Pons (tissue), 1 donor: ENCODE measurements around the gene TCL1B.

Experiments used
- DNase-seq: peaks from one replicate; pipeline ENCODE4 v3.0.0-alpha.2; 2016; ENCODE audit warnings: low spot score

Gene TCL1B

DNA sequence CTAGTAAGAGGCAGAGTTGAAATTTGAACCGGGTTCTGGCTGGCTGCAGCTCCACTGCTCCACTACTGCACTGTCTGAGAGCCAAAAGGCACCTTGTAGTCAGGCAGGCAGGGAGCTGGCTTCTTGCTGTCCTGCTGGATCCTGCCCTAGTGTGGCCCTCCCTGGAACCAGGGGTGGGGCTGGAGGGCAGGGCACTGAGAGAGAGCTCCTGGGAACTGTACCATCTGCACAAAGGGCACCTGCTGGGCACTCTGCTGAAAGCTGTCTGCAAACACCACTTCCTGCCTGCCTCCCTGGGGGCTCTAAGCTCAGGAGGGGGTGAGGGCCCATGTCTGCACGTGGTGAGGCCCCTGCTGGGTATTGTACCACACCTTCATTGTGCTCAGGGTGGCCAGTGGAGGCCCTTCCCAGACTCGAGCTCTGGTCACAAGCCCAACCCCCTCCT lies 19.0 kb upstream of the TCL1B start:
- DNase-seq, result no peak

DNA sequence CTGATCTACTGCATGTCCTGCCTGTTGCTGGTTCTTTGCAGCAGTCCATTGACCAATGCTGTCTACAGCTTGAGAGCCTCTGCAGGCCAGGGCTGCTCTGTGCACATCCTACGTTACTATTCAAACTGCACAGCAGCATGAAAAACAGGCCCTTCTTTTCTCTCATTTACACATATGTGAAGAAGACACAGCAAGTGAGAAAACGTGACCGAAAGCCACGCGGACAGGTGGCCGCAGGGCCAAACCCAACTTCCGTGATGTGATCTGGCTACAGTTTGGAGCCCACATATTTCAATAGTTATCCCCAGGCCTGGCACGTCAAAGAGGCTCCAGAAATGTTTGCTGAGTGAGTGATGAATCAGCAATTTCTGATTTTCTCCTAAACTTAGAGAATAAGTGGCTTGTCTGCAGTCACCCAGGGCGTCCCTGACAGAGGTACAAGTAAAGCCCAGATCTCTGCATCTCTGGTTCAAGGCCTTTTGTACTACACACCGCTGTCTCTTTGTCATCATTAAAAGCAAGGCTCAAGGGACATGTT lies 17.9 kb upstream of the TCL1B start:
- no peak for DNase-seq

DNA sequence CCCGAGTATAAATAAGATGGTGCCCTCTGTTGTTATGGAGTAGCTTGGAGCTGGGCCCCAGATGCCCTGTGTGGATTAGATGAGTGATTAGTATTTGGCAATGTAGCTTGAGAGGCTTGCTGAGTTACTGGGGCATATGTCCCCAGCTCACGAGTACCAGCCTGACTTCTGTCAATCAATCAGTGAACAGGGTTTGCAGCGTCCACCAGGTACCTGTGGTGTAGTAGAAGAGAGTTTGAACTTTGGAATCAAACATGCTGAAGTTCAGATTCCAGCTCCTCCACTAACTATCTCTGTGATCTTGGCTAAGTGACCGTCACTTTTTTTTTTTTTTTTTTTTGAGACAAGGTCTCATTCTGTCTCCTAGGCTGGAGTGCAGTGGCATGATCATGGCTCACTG lies 11.6 kb upstream of the TCL1B start:
- no peak for DNase-seq

DNA sequence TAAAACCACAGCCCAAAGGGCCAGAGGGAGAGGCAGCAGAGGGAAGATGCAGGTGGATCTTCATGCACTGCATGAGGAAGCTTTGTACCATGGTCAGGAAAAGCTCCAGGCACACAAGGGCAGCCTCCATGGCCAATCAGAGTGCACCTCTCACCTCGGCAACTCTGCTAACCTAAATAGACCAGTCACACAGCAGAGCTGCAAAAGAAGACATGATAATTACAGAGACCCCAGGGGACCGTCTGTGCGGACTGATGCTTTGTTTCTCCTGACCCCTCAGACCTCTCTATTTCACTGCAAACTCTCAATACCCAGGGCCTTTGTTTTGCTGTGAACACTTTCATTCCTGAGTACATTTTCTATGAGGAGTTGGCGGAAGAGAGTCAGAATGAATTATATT lies 10.7 kb upstream of the TCL1B start:
- DNase-seq, result no peak

DNA sequence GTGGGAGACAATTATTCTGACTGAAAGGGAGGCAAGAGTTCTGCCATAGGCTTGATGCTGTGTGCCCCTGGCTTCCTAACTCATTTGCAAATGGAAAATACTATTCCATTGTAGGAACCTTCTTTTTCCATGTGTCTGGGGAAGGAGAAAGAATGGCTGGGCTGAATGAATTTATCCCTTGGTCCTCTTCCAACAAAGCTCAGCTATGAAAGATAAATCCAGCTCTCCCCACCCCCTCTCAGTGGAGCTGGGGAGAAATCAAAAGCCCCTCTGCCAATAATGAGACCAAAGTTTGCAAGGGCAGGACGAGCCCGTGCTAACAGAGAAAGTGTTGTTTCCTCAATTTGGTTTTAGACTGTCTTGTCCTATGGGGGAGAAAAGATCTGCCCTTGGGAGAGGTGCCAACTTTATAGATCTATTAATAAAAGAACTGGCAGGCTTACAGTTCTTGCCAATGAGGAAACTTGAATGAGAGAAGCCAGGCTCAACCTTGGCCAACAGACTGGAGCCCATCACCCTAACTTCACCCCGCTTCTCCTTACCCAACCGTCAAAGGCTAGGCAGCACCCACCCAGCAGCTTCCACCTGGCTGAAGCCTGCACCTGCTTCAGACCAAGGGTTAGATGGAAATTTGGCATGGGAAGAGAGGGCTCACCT lies 8.9 kb upstream of the TCL1B start:
- DNase-seq, result no peak

DNA sequence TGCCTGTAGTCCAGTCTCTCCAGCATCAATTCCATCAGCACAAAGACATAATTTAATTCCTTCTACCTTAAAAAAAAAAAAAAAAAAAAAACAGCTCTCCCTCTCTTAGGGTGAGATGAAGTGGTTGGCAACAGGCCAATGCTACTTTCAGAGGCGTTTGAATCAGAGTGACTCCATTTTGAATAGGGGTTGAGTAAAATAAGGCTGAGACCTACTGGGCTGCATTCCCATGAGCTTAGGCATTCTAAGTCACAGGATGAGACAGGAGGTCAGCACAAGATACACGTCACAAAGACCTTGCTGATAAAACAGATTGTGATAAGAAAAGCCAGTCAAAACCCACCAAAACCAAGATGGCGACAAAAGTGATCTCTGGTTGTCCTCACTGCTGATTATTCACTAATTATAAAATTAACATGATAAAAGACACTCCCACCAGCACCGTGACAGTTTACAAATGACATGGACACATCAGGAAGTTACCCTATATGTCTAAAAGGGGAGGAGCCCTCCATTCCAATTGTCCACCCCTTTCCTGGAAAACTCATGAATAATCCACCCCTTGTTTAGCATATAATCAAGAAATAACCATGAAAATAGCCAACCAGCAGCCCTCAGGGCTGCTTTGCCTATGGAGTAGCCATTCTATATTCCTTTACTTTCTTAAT lies 6.9 kb upstream of the TCL1B start:
- no peak for DNase-seq

DNA sequence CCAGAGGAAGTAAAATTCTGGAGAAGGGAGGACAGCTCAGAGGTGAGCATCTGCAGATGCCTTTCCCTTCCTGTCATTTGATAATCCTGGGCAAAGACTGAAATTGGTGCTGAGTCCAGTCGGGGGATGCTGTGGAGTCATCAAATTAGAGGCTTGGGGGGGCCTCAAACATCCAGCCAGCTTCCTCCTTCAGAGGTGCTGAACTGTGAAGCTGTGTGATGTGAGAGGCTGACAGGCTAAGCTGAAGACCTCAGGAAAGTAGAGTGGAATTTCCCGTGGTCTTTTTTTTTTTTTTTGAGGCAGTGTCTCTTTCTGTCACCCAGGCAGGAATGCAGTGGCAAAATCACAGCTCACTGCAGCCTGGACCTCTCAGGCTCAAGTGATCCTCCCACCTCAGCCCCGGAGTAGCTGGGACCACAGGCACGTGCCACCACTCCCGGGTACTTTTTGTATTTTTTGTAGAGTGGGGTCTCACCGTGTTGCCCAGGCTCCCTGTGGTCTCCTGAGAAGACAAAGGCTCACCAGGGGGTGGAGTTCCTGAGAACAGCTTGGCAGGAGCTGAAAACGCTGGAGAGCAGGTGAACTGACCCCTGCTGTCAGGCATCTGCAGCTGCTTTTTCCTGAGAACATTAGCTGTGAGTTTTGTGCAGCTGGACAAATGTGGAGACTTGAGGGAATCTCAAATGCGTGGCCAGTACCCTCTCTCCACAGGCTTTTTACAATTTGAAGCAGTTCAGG lies 6.1 kb upstream of the TCL1B start:
- DNase-seq, result no peak

DNA sequence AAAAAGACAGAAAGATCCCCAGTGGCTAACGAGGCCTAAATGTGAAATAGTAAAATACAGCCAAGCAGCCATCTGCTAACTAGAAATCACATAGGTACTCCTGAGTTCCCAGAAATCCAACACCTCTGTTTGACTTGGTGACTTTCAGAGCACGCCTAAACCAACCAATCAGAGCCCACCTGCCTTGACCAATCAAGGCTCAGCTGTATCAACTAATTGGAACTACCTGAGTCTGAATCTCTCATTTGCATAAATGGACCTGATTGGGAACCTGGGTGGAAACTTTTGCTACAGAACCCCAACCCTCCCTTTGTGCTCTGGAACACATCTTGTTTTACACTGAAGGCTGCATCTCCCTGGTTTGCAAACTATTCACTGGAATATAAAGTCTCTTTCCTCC lies 5.1 kb upstream of the TCL1B start:
- DNase-seq, result no peak

DNA sequence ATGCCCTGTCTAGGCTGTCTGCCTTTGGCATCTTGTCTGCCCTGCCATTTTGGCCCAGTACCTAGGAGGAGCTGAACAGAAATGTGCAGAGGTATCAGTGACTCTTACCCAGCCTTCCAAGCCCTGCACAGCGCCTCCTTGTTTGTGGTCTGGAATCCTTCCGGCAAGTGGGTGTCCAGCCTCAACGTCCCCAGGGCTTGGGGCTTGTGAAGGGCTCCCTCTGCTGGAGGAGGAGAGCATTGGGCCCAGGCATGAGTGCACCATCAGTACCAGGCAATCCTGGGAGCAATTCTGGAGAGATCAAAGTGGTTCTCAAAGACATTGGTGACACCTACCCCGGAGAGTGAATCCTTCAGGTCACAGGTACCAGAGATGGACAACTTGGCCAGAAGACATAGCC lies 2.4 kb upstream of the TCL1B start:
- no peak for DNase-seq

DNA sequence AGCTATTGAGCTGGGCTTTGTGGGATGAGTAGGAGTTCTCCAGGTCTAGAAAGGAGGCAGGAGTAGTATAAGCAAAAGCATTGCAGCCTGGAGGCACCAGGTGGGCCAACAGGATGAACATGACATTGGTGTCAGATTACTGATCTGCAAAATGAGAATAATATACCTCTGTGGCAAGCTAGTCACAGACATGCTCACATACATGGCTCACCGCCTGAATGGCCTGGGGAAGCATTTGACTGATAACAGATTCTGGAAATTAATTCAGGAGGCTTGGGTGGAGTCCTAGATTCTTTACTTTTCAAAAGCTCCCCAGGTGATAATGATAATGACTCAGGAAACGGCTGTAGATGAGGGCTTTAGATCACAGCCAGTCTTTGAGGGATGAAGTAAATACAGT lies 709 bp downstream of the TCL1B start:
- DNase-seq, result no peak

DNA sequence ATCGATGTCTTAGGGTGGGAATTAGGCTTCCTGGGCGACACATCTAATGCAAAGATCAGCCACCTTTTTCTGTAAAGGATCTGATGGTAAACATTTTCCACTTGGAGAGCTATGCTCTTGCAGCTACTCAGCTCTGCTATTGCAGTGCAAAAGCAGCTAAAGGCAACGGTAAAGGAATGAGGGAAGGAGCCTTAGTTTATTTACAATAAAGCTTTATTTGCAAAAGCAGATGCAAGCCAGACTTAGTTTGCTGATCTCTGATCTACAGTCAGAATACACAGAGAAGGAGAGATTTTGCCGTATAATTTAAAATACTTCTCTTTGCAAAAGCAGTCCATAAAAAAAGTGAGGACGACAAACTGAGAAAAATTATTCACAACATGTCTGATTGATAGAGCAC lies 3.2 kb downstream of the TCL1B start:
- DNase-seq, result no peak

DNA sequence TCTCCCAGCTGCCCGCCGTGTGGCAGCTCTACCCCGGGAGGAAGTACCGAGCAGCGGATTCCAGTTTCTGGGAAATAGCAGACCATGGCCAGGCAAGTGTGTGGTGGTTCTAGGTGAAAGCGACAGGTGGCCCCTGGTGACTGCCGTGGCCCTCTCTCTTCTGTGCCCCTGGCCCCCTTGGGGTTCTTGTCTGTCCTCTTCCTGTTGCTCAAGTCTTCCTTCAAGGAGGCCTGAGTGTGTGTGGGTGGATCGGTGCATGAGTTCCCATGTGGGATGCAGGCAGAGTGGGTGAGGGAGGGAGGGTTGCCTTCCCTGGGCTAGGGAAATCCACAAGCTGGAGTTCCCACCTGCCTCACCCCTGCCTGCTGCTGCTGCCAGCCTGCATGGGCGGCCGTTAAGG lies 4.6 kb downstream of the TCL1B start:
- DNase-seq, result no peak

DNA sequence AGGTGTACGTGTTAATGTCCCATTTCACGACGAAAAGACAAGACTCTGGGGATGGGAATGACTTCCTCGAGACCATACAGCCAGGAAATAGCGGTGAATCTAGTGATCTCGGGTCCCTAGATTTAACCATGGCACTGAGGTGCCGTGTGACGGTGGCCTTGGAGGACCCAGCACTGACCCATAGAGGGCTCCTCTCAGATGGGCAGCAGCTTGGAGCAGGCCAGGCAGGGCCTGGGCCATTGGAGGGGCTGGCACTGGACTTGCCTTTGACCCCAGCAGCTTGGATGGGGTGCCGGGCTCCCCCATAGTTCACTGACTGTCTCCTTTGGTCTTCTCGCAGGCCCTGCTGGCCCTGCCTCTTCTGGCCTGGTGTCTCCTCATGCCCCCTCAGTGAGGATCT lies 5.4 kb downstream of the TCL1B start:
- no peak for DNase-seq

DNA sequence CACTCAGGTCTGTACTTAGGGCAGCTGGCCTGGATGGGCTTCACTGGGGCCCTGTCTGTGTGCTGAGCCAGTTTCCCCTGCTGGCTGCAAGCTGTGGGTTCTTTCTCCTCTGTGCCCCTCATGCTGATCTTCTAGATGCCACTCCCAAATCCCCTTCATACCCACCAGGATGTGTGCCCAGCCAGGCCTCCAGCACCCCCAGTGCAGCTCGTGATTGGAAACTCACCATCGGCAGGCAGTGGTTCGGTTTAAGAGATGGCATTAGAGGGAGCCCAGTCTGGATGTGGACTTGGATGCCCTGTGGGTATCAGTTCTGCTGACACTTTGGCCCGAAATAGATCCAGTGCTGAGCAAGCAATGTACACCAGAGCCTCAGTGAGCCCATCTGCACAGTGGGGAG lies 5.9 kb downstream of the TCL1B start:
- DNase-seq, result no peak

DNA sequence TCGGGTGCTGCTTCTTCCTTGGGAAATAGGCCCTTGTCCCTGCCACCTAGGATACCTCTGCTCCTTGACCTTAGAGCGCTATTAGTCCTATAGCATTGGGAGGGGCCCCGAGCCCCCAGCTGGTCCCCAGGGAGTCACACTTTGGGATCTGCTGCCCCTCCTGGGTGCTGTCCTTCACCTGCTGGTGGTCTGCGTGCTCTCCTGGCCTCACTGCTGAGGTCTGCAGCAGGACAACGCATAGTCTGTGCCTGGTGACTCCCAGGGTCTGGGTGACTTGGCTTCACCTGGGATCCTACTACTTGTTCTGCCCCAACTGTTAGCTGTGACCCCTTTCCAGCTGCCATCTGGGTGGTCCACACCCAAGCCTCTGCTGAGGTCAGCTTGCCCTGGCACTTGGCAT lies 8.8 kb downstream of the TCL1B start:
- DNase-seq, result no peak

DNA sequence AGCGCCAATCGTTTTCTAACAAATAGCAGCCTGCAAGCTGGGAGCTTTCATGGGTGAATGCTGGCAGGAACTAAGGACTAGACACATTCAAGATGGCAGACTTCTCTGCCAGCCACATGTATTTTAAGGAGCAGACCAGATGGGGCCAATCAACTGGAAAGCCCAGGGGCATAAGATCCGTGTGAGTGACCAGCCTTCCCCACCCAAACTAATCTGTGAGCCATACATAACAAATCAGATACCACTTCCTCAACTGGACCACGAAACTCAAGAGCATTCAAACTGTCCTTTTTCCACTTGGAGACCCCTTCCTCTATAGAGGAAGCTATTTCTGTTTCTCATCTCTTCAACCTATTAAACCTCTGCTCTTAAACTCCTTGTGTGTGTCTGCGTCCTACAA lies 9.7 kb downstream of the TCL1B start:
- no peak for DNase-seq

DNA sequence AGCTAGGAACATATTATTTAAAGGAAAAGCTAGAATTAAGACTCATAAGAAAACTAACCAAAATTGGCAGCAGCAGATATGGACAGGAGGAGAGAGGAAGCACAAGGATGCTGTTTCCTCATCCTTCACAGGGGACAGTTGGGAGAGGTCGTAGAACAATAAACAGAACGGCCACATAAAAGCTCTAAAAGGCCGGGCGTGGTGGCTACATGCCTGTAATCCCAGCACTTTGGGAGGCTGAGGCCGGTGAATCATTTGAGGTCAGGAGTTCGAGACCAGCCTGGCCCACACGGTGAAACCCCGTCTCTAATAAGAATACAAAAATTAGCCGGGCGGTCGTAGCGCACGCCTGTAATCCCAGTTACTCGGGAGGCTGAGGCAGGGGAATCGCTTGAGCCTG lies 10.5 kb downstream of the TCL1B start:
- DNase-seq, result no peak

DNA sequence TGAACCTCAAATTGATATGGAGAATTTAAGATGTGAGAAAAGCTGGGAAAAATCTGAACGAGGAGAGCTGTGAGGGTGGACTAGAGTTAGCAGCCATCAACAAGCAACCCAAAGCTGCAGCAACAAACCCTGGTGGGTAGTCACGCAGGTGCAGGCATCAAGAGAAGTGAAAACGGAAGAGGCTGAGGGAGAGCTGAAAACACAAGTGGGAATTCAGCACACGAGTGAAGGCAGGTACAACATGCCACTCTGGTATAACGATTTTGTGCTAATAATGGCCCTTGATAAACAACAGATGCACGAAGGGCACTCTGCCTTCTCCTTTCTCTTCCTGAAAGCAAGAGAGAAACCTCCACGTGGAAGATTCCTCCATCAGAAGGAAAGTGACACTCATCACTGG lies 11.5 kb downstream of the TCL1B start:
- DNase-seq, result no peak

DNA sequence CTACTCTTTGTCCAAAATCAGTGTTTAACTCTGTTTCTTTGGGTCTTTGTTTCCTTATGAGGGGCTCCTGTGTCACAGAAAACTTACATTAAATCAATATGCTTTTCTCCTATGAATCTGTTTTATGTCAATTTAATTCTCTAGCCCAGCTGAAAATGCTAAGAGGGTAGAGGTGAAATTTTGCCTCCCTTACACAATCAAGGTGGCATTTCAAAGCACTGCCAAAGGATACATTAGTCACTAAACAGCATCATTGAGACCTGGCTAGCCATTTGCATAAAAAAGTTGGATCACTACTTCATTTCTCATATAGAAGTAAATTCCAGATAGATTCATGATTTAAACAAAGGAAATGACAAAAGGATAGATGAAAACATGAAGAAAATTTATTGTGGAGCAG lies 12.1 kb downstream of the TCL1B start:
- DNase-seq, result no peak

DNA sequence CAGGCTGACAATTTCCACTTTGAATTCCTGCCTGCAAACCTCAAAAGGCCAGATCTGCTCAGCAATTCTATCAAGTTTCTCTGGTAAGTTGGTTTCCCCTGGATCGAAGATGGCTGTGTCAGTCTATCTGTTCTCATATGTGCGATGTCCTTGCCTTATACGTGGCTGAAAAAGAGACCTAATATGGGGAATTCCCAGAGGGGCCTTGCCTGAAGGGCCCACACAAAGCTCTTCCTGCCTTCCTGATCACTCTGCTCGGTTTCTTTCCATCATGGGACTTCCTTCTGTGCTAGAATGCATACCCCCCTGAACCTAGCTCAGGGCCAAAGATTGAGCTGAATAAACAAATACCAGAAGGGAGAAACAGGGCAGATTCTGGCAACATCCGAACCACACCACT lies 13.2 kb downstream of the TCL1B start:
- DNase-seq, result no peak

DNA sequence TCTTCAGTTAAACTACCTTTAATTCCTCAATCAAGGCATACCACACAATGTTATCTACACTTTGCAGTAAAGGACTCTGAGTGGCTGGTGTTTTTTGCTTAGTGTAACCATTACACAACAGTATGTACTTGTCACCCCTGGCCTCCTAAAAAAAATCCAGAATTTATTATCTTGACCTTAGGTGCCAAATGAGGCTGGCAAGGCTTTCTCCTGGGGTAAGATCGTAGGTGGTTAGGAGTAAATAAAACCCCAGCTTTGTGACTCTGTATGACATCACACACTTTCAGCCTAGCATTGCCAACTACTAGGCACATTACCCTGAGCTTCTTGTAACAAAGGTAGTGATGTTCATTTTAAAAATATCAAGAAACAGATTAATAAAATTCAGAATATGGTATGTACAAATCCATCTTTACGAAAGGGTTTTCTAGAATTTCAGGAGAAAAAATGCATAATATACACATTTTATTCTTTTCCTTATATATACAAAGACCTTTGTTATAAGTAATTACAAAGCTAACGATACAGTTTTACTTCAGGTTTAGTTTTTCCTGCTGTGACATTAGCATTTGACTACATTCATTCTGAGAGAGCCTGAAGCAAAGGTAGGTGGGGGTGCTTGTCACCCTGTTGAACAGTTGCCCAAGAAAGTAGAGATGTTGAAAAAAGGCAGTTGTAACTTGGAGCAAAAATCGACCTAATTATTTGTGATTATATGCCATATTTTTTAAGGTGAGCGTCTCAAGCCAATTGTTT lies 14.2 kb downstream of the TCL1B start:
- no peak for DNase-seq

DNA sequence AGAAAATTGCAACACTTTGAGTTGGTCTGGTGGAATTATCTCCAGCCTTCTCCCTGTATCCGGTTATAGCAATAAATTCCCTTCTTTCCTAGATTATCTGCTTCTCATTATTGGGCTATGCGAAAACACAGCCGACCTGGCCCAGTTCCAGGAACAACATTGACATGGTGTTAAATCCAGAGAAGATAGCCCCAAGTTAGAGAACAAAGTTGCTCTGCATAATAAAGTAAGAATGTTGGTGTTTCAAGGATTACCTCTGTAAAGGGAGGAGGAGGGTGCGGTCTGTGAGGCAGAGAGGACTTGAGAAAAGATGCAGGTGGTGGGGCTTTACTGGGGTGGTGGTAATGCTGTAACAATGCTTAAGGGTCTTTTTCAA lies 15.6 kb downstream of the TCL1B start:
- DNase-seq, result no peak

DNA sequence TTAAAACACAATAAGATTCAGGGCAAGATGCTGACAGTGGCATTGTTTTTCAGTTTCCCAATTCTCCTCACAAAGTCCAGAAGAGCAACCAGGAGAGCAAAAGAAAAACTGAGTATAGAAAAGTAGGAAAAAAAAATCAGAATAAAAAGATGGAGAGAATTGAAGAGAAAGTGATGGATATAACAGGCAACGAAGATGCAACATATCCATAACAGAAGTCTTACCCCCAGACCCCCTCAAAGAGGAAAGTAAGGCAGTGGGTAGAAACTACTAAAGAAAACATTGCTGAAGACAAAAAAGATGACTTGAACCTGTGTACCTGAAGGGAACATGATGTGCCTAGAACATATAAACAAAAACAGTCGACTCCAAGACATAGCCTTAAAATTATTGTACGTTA lies 17.1 kb downstream of the TCL1B start:
- no peak for DNase-seq
